Body of pancreas (tissue), 4 donors: ENCODE data around the gene IGBP1. TPM values are rescaled to one million over a fixed set of nuclear protein-coding genes. Genes with fewer than 3 reads are reported as not detected.

Experiments
- ATAC-seq: fragments of 150-250 bp; one replicate; pipeline ENCODE4 v1.9.1; 2016
- DNase-seq, 4 donors: peaks; one replicate each; pipeline ENCODE4 v3.0.0-alpha.2; 2019
- H3K27ac ChIP-seq, 4 donors: fragments of 200-600 bp; sonication (generic); 1 replicate in 3 of 4; 2 replicates in 1 of 4; pipeline versions ENCODE4 v1.5.1 to v1.6.1; 2016 to 2019; ENCODE audit warnings: mild to moderate bottlenecking in 1 of 4, mixed read lengths in 1 of 4, moderate library complexity in 1 of 4
- H3K27me3 ChIP-seq, 2 donors: fragments of 200-600 bp; sonication (generic); one replicate each; pipeline ENCODE4 v1.6.0; 2016; ENCODE audit warnings: mild to moderate bottlenecking in 1 of 2
- H3K36me3 ChIP-seq, 2 donors: fragments of 200-600 bp; sonication (generic); replicated peaks in 1 of 2; 2 replicates each; pipeline ENCODE4 v1.5.1; 2016; ENCODE audit warnings: low read depth in 2 of 2; ENCODE audit not compliant: insufficient read depth in 1 of 2
- H3K4me1 ChIP-seq: fragments of 200-600 bp; sonication (generic); one replicate; pipeline ENCODE4 v1.6.0; 2016
- H3K4me3 ChIP-seq, 2 donors: fragments of 200-600 bp; sonication (generic); 1 replicate in 1 of 2; 2 replicates in 1 of 2; pipeline ENCODE4 v1.5.1; 2016 to 2019
- H3K9me3 ChIP-seq, 3 donors: fragments of 200-600 bp; sonication (generic); 1 replicate in 2 of 3; 2 replicates in 1 of 3; pipeline ENCODE4 v1.5.1; 2016
- POLR2A ChIP-seq, 3 donors: fragments of 450-650 bp; IDR thresholded peaks; one replicate each; pipeline ENCODE4 v1.6.1; 2016; ENCODE audit warnings: antibody characterized with exemption in 3 of 3, mild to moderate bottlenecking in 2 of 3
- WGBS, 2 donors: methylation state at CpG; one replicate each; pipeline ENCODE4 v1.1.5; 2017; 5-methylcytosine and 5-hydroxymethylcytosine counted together
- intact Hi-C: fragments of 100-400 bp; cut with DNase I; formaldehyde crosslinking; loops from one replicate; pipeline ENCODE4 v1.15.1; 2023
- total RNA-seq, 2 donors: library from RNA; depleted of rRNA; stranded (reverse); fragments of >200 nt; gene quantifications; one replicate each; pipeline ENCODE4 v1.1.0, GENCODE V29; 2016
- TF ChIP-seq, protein P1 (sequence below), 7 experiments: fragments of 450-650 bp in 4 of 7; fragments of 200-600 bp in 3 of 7; sonication (generic) in 3 of 7; IDR thresholded peaks; one replicate each; pipeline ENCODE4 v1.5.1; 2016 to 2019; ENCODE audit warnings: antibody characterized with exemption in 7 of 7

Gene IGBP1
- total RNA-seq, result 10 to 100 TPM; 39.9 to 64.1 TPM

DNA sequence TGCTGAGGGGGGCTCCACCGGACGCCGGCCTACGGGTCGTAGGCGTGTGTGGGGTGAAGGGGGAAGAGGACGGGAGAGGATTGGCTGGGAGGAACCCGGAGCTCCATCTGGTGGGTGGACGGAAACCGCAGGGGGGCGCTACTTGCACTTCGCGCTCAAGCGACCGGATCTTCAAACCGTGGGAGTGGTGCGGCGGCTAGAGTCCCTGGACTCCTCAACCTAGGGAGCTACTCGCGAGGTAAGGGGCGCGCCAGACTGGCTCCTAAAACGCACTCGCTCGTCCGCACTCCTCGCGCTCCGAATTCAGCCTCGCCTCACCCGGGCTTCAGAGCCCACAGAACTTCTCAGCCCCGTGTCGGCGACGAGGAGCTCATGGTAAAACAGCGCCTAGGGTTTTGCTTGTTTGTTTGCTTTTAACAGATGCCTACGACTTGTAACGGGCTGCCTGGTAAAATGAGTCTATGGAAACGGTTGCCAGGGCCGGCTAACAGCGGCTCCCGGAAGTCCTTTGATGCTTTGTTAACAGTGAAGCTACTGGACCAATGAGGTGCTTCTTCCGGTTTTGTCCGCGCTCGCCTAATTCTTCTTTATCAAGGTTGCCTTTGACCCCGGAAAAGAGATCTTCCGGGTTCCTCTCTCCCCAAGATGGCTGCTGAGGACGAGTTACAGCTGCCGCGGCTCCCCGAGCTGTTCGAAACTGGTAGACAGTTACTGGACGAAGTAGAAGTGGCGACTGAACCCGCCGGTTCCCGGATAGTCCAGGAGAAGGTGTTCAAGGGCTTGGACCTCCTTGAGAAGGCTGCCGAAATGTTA is at the start of gene IGBP1:
Gene IGBP1, plus strand, starts transcription at position 145 of the 813 bp plus-strand sequence. Its CDS starts 501 bp downstream, at position 646.
- peak within 1 kb of the TSS; percentile 39 to 77 for H3K4me3 ChIP-seq
- 0% methylated on average over 25 to 53 of the region's 59 CpGs for WGBS, 2 donors
- peak; percentile 95 for ATAC-seq

DNA sequence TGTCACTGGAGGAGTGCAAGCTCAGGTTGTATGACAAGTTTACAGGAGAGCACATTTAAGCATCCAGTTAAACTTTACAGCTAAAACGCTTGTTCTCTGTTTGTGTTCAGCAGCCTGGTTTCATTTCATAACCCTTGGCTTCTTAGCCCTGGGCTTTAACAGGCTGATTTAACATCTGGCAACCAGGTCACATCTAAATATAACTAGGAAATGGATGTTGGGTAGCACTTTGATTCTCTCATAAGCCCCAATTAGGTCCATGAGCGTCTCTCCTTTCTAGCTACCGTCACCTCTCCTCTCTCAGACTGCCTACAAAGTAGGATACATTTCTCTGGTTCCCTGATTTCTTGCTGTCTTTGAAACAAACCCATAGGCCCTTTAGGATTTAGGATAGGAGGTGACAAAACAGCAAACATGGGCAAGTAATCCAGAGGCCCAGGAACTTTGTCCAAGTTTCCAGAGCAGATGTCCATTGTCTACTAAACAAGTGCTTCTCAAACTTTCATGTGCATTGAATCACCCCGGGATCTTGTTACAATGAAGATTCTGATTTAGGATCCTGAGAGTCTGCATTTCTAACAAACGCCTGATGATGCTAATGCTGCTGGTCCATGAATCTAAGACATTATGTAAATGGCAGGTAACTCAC is 48.5 kb upstream of the IGBP1 start:
- no peak for ATAC-seq
- Histone ChIP-seq H3K27ac (no peak overlapping the region), H3K4me3 (no peak overlapping the region), H3K36me3 (no peaks in the 10 kb centered on the region), H3K27me3 (no peaks in the 10 kb centered on the region), H3K9me3 (no peaks in the 10 kb centered on the region), H3K4me1 (no peaks in the 10 kb centered on the region)
- TF ChIP-seq, protein P1, sequence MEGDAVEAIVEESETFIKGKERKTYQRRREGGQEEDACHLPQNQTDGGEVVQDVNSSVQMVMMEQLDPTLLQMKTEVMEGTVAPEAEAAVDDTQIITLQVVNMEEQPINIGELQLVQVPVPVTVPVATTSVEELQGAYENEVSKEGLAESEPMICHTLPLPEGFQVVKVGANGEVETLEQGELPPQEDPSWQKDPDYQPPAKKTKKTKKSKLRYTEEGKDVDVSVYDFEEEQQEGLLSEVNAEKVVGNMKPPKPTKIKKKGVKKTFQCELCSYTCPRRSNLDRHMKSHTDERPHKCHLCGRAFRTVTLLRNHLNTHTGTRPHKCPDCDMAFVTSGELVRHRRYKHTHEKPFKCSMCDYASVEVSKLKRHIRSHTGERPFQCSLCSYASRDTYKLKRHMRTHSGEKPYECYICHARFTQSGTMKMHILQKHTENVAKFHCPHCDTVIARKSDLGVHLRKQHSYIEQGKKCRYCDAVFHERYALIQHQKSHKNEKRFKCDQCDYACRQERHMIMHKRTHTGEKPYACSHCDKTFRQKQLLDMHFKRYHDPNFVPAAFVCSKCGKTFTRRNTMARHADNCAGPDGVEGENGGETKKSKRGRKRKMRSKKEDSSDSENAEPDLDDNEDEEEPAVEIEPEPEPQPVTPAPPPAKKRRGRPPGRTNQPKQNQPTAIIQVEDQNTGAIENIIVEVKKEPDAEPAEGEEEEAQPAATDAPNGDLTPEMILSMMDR (IDR thresholded peaks at IDR 0.05), result no peak
- TF ChIP-seq POLR2A (IDR thresholded peaks at IDR 0.05), result no peak
- intact Hi-C loops, result no loop called here
- WGBS, 2 donors, result 79 to 83% methylated on average over 4 to 5 of the region's 5 CpGs
- no peak for DNase-seq

More for the DNA sequence above, at the start of gene IGBP1:
- Histone ChIP-seq H3K27me3 (no peaks in the 10 kb centered on the region), H3K36me3 (no peaks in the 10 kb centered on the region), H3K4me1 (peaks cover 13% of the 10 kb centered on the region), H3K27ac (peak within 1 kb of the TSS; percentile 55 to 90 (median 72)), H3K9me3 (no peaks in the 10 kb centered on the region)
- intact Hi-C loops, result no loop called here
- DNase-seq, result peak; percentile 78 to 89 (median 82)
- TF ChIP-seq, protein P1 (IDR thresholded peaks at IDR 0.05), result peak in 6 of 7 experiments; percentile 38 to 67 (median 52)
- TF ChIP-seq POLR2A (IDR thresholded peaks at IDR 0.05), result peak in 2 of 3 donors; percentile 67 to 71

DNA sequence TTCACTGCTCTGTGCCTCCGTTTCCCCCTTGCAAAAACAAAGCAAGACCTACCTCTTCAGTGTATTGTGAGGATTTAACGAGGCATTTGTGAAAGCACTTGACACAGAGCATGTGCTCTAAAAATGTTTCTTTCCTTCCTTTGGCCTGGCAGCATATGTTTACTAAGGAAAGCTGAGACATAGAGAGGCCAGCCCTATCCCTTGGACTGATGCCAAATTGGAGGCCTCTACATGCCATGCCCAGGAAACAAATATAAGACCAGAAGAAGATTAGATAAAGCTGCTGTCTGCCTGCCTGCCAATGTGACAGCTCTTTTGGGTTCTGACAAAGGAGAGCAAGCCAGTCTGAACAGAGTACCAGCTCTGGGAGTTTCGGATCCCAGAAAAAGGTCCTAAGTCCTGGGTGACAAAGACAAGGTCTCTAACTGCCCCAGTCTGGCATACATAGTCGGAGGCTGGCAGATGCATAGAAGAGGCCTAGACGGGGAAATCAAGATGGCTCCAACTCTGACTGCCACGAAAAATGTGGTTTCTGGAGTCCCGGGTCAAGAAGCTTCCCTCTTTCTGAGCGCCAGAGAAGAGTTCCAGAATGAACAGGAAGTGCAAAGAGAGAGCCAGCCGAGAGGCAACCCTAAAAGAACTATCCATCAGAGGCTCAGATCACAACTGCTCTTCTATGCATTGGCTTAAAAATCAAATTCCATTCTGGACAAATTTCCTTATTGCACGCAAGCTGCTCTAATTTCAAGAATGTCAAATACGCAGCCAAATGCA is 45.2 kb upstream of the IGBP1 start:
- intact Hi-C loops, result no loop called here
- 53 to 81% methylated on average over 6 to 11 of the region's 11 CpGs for WGBS, 2 donors
- Histone ChIP-seq H3K4me1 (no peaks in the 10 kb centered on the region), H3K36me3 (no peaks in the 10 kb centered on the region), H3K4me3 (no peak overlapping the region), H3K27me3 (no peaks in the 10 kb centered on the region), H3K27ac (no peak overlapping the region), H3K9me3 (no peaks in the 10 kb centered on the region)
- DNase-seq (peak in 3 of 4 donors; percentile 5 to 24 (median 13)), ATAC-seq (no peak)
- TF ChIP-seq, protein P1 (IDR thresholded peaks at IDR 0.05), result no peak
- TF ChIP-seq POLR2A (IDR thresholded peaks at IDR 0.05), result no peak

DNA sequence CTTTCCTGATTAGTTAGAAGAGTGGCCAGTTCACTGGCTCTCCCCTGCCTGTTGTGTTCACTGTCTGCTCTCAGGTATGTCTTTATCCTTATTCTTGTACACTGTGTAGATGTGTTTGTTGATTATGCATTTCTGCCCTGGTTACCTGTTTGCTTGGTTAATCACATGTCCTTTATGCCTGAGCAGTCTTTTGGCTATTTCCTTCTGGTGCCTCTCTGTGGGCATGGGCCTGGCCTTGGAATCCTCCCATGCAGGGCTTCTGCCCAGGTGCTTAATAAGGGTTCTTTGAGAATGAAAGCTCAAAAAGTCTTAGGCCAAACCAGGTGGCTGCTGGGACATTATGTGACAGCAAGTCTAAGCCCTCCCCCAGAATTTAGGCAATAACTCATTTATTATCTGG is 44.5 kb upstream of the IGBP1 start:
- no peaks in the 10 kb centered on the region for H3K9me3 ChIP-seq
- no peak overlapping the region for H3K27ac ChIP-seq
- H3K4me3 ChIP-seq, result no peak overlapping the region
- no peak for TF ChIP-seq POLR2A (IDR thresholded peaks at IDR 0.05)
- TF ChIP-seq, protein P1 (IDR thresholded peaks at IDR 0.05), result no peak
- no peak for DNase-seq
- no peak for ATAC-seq
- H3K27me3 ChIP-seq, result no peaks in the 10 kb centered on the region
- no peaks in the 10 kb centered on the region for H3K36me3 ChIP-seq
- intact Hi-C loops, result no loop called here
- H3K4me1 ChIP-seq, result no peaks in the 10 kb centered on the region
